GM12878 (cell line): ENCODE measurements around the gene LRP1. TPM values are rescaled to one million over a fixed set of nuclear protein-coding genes. Genes with fewer than 3 reads are reported as not detected.

ENCODE experiments used
- ATAC-seq: fragments of 200-7000 bp; cut with Tn5 transposase; 3 replicates; pipeline ENCODE4 v1.9.1; 2020; ENCODE audit warnings: mild to moderate bottlenecking, moderate library complexity
- BruUV-seq: library from RNA; stranded (reverse); fragments of 400-500 nt; replicated peaks from 2 replicates; lab custom pipeline; 2021; lab: Mats Ljungman, UMichigan
- CTCF ChIA-PET: fragments of 300-600 bp; sonication (Branson Sonifier 250); formaldehyde crosslinking; extraction: SDS; loops from one replicate; lab custom pipeline; 2021; ENCODE audit warnings: inconsistent platforms; lab: Yijun Ruan, JAX
- POLR2A ChIA-PET: fragments of 350-600 bp; formaldehyde crosslinking; extraction: SDS; loops from one replicate; lab custom pipeline; 2021; ENCODE audit warnings: inconsistent platforms; lab: Charles Lee
- RAD21 ChIA-PET: fragments of 300-600 bp; sonication (Branson Sonifier 250); formaldehyde crosslinking; loops from one replicate; lab custom pipeline; 2023; ENCODE audit warnings: antibody characterized with exemption; ENCODE audit not compliant: unreplicated experiment; lab: Charles Lee
- SMC1A ChIA-PET: fragments of 300-600 bp; sonication (Branson Sonifier 250); formaldehyde crosslinking; loops from one replicate; lab custom pipeline; 2023; ENCODE audit not compliant: unreplicated experiment, uncharacterized antibody; lab: Charles Lee
- DNase-seq: peaks from one replicate; pipeline ENCODE4 v3.0.0-alpha.2; 2011; ENCODE audit warnings: low read depth, low spot score
- FAIRE-seq: peaks from 3 replicates; lab custom pipeline; 2011; peaks lifted over from hg19 to GRCh38; lab: Jason Lieb, UNC
- H2AFZ ChIP-seq: 2 replicates; pipeline ENCODE4 v1.6.0; 2011; ENCODE audit warnings: low read depth, low read length, control low read depth; ENCODE audit not compliant: control insufficient read depth
- H3K27ac ChIP-seq: 2 replicates; pipeline ENCODE4 v1.5.1; 2011; ENCODE audit warnings: control low read depth; ENCODE audit not compliant: control insufficient read depth, insufficient read depth
- H3K27me3 ChIP-seq, 2 experiments: replicated peaks in 1 of 2; 2 replicates each; pipeline versions ENCODE4 v1.6.0 to v1.6.1; 2011; ENCODE audit warnings: low read length in 1 of 2; ENCODE audit not compliant: control insufficient read depth in 2 of 2, insufficient read depth in 2 of 2
- H3K36me3 ChIP-seq, 2 experiments: 2 replicates each; pipeline ENCODE4 v1.5.1; 2011; ENCODE audit warnings: low read length in 1 of 2; ENCODE audit not compliant: control insufficient read depth in 2 of 2, insufficient read depth in 2 of 2
- H3K4me1 ChIP-seq: 2 replicates; pipeline ENCODE4 v1.6.1; 2011; ENCODE audit warnings: mild to moderate bottlenecking, low read length, moderate library complexity, mixed read lengths; ENCODE audit not compliant: control insufficient read depth, insufficient read depth
- H3K4me2 ChIP-seq: 2 replicates; pipeline ENCODE4 v1.6.0; 2011; ENCODE audit warnings: control low read depth; ENCODE audit not compliant: control insufficient read depth, insufficient read depth
- H3K4me3 ChIP-seq: fragments of 200-600 bp; sonication (generic); 2 replicates; pipeline ENCODE4 v1.5.1; 2016
- H3K79me2 ChIP-seq: 2 replicates; pipeline ENCODE4 v1.6.0; 2011; ENCODE audit warnings: low read length; ENCODE audit not compliant: control insufficient read depth, insufficient read depth
- H3K9ac ChIP-seq: 2 replicates; pipeline ENCODE4 v1.8.0; 2011; ENCODE audit warnings: low read length, control low read depth, mixed read lengths; ENCODE audit not compliant: control insufficient read depth, insufficient read depth
- H3K9me3 ChIP-seq: replicated peaks from 3 replicates; pipeline ENCODE4 v1.5.1; 2011; ENCODE audit warnings: mild to moderate bottlenecking, low read length; ENCODE audit not compliant: control insufficient read depth, insufficient read depth
- H4K20me1 ChIP-seq: 2 replicates; pipeline ENCODE4 v1.6.0; 2011; ENCODE audit not compliant: control insufficient read depth, insufficient read depth
- CHD2 ChIP-seq: IDR thresholded peaks from 2 replicates; pipeline ENCODE4 v1.6.1; 2011; ENCODE audit warnings: low read depth, low read length, improper control_type of control experiment, borderline replicate concordance
- EED ChIP-seq: sonication (generic); IDR thresholded peaks from 2 replicates; pipeline ENCODE4 v1.6.1; 2016; ENCODE audit warnings: antibody characterized with exemption, low read depth
- EGR1 ChIP-seq, 2 experiments: IDR thresholded peaks; 1 replicate in 1 of 2; 2 replicates in 1 of 2; pipeline ENCODE4 v1.6.1; 2011 to 2012; ENCODE audit warnings: low read depth in 2 of 2, low read length in 2 of 2, borderline replicate concordance in 1 of 2, mild to moderate bottlenecking in 1 of 2, moderate library complexity in 1 of 2
- FOS ChIP-seq: IDR thresholded peaks from 3 replicates; pipeline ENCODE4 v1.6.1; 2011; ENCODE audit warnings: borderline replicate concordance; ENCODE audit not compliant: insufficient read length; ENCODE audit errors: extremely low read depth
- MTA3 ChIP-seq: IDR thresholded peaks from 2 replicates; pipeline ENCODE4 v1.6.1; 2012; ENCODE audit warnings: low read length, inconsistent platforms, borderline replicate concordance
- MYC ChIP-seq: IDR thresholded peaks from 2 replicates; pipeline ENCODE4 v1.6.1; 2011; ENCODE audit warnings: mild to moderate bottlenecking, low read length, moderate library complexity, inconsistent platforms; ENCODE audit not compliant: insufficient read depth, insufficient replicate concordance, insufficient read length, severe bottlenecking
- NFIC ChIP-seq: IDR thresholded peaks from 2 replicates; pipeline ENCODE4 v1.6.1; 2012; ENCODE audit warnings: low read depth, mild to moderate bottlenecking, inconsistent platforms, low read length, moderate library complexity
- NRF1 ChIP-seq: conservative IDR thresholded peaks from 2 replicates; pipeline ENCODE4 v1.6.1; 2011; ENCODE audit warnings: mild to moderate bottlenecking, low read depth, low read length, improper control_type of control experiment
- PAX5 ChIP-seq: IDR thresholded peaks from 2 replicates; pipeline ENCODE4 v1.6.1; 2011; ENCODE audit warnings: low read depth, low read length, borderline replicate concordance
- STAT1 ChIP-seq: fragments of 450-650 bp; conservative IDR thresholded peaks from 2 replicates; pipeline ENCODE4 v1.6.1; 2014; ENCODE audit warnings: antibody characterized with exemption, mild to moderate bottlenecking
- TCF3 ChIP-seq: IDR thresholded peaks from 2 replicates; pipeline ENCODE4 v1.6.1; 2012; ENCODE audit warnings: low read depth, mild to moderate bottlenecking, low read length, borderline replicate concordance; ENCODE audit not compliant: insufficient read depth
- WGBS: methylation state at CpG from one replicate; pipeline ENCODE4 v1.1.6; 2016; ENCODE audit warnings: low lambda C conversion rate; ENCODE audit not compliant: insufficient replicate concordance, insufficient coverage; ENCODE audit errors: missing lambda C conversion rate; 5-methylcytosine and 5-hydroxymethylcytosine counted together
- in situ Hi-C: fragments of 300-500 bp; cut with MboI; formaldehyde crosslinking; loops from 9 replicates; pipeline ENCODE4 v1.14.3; 2018; ENCODE audit warnings: mixed read lengths
- intact Hi-C: fragments of 100-400 bp; cut with micrococcal nuclease; formaldehyde crosslinking; loops from one replicate; pipeline ENCODE4 v1.14.2; 2022; ENCODE audit not compliant: unreplicated experiment
- polyA plus RNA-seq, 11 experiments: library from polyadenylated mRNA; depleted of rRNA in 4 of 11; unstranded in 6 of 11; stranded (reverse) in 5 of 11; fragments of >200 nt; fragmentation: Nextera tagmentation in 4 of 11; fragmentation: Illumina TruSeq in 1 of 11; extraction: Ambion mirVana in 4 of 11; extraction: Trizol in 1 of 11; gene quantifications; 1 replicate in 1 of 11; 2 replicates in 10 of 11; pipeline versions ENCODE4 v1.2.1 to v1.2.3, GENCODE V29; 2011 to 2016; ENCODE audit warnings: inconsistent platforms in 2 of 11, missing spikeins in 2 of 11, low read depth in 1 of 11
- total RNA-seq, 4 experiments: library from RNA; depleted of rRNA in 3 of 4; stranded (reverse); fragments of >200 nt in 3 of 4; fragmentation: Illumina TruSeq in 1 of 4; extraction: Trizol in 1 of 4; gene quantifications; 2 replicates each; pipeline versions ENCODE4 v1.2.1 to v1.2.3, GENCODE V29; 2013 to 2021
- TF ChIP-seq, protein P1 (sequence below): fragments of 450-650 bp; IDR thresholded peaks from 2 replicates; pipeline ENCODE4 v1.6.1; 2017; ENCODE audit warnings: mild to moderate bottlenecking, moderate library complexity
- TF ChIP-seq, protein P2 (sequence below): IDR thresholded peaks from 2 replicates; pipeline ENCODE4 v1.6.1; 2012; ENCODE audit warnings: improper control_type of control experiment, low read depth, low read length; ENCODE audit not compliant: insufficient replicate concordance

Gene LRP1
- total and polyA plus RNA-seq, 10 of the 15 experiments (the other 5 are each of a cell fraction or from before 2014, with no cell fraction given): under 0.01 to 1.1 (median 0.20) TPM; not detected in 2

GRCh38 chr12:57204454-57204853 is 76.2 kb downstream of the LRP1 start:
- Histone ChIP-seq H3K36me3 (no peaks in the 10 kb centered on the region), H2AFZ (no peak overlapping the region), H3K4me2 (no peak overlapping the region), H3K4me3 (no peak overlapping the region), H4K20me1 (no peaks in the 10 kb centered on the region), H3K9ac (no peak overlapping the region), H3K79me2 (no peaks in the 10 kb centered on the region), H3K27me3 (no peaks in the 10 kb centered on the region; a peak in 1 of 4 replicates), H3K9me3 (no peaks in the 10 kb centered on the region), H3K4me1 (no peaks in the 10 kb centered on the region), H3K27ac (no peak overlapping the region)
- no peak for DNase-seq
- ChIA-PET SMC1A (no interaction called here), RAD21 (no interaction called here), CTCF (no interaction called here), POLR2A (no interaction called here)
- no TSS peak for BruUV-seq
- FAIRE-seq: no peak
- TF ChIP-seq FOS (no peak), EED (no peak), EGR1 (IDR thresholded peaks at IDR 0.05; ENCODE audit: borderline replicate concordance in 1 of 2, low read depth in 2 of 2, low read length in 2 of 2) (no peak), NFIC (no peak), MTA3 (no peak), NRF1 (no peak), MYC (no peak), PAX5 (no peak), STAT1 (no peak), CHD2 (no peak), TCF3 (no peak)
- TF ChIP-seq, protein P1, sequence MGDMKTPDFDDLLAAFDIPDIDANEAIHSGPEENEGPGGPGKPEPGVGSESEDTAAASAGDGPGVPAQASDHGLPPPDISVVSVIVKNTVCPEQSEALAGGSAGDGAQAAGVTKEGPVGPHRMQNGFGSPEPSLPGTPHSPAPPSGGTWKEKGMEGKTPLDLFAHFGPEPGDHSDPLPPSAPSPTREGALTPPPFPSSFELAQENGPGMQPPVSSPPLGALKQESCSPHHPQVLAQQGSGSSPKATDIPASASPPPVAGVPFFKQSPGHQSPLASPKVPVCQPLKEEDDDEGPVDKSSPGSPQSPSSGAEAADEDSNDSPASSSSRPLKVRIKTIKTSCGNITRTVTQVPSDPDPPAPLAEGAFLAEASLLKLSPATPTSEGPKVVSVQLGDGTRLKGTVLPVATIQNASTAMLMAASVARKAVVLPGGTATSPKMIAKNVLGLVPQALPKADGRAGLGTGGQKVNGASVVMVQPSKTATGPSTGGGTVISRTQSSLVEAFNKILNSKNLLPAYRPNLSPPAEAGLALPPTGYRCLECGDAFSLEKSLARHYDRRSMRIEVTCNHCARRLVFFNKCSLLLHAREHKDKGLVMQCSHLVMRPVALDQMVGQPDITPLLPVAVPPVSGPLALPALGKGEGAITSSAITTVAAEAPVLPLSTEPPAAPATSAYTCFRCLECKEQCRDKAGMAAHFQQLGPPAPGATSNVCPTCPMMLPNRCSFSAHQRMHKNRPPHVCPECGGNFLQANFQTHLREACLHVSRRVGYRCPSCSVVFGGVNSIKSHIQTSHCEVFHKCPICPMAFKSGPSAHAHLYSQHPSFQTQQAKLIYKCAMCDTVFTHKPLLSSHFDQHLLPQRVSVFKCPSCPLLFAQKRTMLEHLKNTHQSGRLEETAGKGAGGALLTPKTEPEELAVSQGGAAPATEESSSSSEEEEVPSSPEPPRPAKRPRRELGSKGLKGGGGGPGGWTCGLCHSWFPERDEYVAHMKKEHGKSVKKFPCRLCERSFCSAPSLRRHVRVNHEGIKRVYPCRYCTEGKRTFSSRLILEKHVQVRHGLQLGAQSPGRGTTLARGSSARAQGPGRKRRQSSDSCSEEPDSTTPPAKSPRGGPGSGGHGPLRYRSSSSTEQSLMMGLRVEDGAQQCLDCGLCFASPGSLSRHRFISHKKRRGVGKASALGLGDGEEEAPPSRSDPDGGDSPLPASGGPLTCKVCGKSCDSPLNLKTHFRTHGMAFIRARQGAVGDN: no peak
- TF ChIP-seq, protein P2, sequence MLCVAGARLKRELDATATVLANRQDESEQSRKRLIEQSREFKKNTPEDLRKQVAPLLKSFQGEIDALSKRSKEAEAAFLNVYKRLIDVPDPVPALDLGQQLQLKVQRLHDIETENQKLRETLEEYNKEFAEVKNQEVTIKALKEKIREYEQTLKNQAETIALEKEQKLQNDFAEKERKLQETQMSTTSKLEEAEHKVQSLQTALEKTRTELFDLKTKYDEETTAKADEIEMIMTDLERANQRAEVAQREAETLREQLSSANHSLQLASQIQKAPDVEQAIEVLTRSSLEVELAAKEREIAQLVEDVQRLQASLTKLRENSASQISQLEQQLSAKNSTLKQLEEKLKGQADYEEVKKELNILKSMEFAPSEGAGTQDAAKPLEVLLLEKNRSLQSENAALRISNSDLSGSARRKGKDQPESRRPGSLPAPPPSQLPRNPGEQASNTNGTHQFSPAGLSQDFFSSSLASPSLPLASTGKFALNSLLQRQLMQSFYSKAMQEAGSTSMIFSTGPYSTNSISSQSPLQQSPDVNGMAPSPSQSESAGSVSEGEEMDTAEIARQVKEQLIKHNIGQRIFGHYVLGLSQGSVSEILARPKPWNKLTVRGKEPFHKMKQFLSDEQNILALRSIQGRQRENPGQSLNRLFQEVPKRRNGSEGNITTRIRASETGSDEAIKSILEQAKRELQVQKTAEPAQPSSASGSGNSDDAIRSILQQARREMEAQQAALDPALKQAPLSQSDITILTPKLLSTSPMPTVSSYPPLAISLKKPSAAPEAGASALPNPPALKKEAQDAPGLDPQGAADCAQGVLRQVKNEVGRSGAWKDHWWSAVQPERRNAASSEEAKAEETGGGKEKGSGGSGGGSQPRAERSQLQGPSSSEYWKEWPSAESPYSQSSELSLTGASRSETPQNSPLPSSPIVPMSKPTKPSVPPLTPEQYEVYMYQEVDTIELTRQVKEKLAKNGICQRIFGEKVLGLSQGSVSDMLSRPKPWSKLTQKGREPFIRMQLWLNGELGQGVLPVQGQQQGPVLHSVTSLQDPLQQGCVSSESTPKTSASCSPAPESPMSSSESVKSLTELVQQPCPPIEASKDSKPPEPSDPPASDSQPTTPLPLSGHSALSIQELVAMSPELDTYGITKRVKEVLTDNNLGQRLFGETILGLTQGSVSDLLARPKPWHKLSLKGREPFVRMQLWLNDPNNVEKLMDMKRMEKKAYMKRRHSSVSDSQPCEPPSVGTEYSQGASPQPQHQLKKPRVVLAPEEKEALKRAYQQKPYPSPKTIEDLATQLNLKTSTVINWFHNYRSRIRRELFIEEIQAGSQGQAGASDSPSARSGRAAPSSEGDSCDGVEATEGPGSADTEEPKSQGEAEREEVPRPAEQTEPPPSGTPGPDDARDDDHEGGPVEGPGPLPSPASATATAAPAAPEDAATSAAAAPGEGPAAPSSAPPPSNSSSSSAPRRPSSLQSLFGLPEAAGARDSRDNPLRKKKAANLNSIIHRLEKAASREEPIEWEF: no peak
- intact Hi-C loops (no loop called here), in situ Hi-C loops (no loop called here)
- WGBS: 58% methylated on average over 19 of the region's 19 CpGs
- ATAC-seq: no peak
